Activated T-cell treated with anti-CD3 and anti-CD28 coated beads, Interleukin-2, amount 50 U/mL, for 24 hours (primary cell): Measurements from ENCODE around the gene CYP39A1.

Experiments used
- DNase-seq: peaks from one replicate; pipeline ENCODE4 v3.0.0-alpha.2; 2020
- H3K27ac Mint-ChIP-seq: 2 replicates; pipeline ENCODE4 v1.8.0; 2020; ENCODE audit warnings: mild to moderate bottlenecking, mixed read lengths
- H3K27me3 Mint-ChIP-seq: 2 replicates; pipeline ENCODE4 v1.8.0; 2020; ENCODE audit warnings: mixed read lengths
- H3K36me3 Mint-ChIP-seq: 2 replicates; pipeline ENCODE4 v1.8.0; 2020; ENCODE audit warnings: low read depth, mixed read lengths
- H3K4me1 Mint-ChIP-seq: 2 replicates; pipeline ENCODE4 v1.8.0; 2020; ENCODE audit warnings: low read depth, mixed read lengths
- H3K4me3 Mint-ChIP-seq: 2 replicates; pipeline ENCODE4 v1.8.0; 2020; ENCODE audit warnings: mild to moderate bottlenecking, moderate library complexity, mixed read lengths
- H3K9me3 Mint-ChIP-seq: 2 replicates; pipeline ENCODE4 v1.8.0; 2020; ENCODE audit warnings: mixed read lengths

CYP39A1 gene

DNA sequence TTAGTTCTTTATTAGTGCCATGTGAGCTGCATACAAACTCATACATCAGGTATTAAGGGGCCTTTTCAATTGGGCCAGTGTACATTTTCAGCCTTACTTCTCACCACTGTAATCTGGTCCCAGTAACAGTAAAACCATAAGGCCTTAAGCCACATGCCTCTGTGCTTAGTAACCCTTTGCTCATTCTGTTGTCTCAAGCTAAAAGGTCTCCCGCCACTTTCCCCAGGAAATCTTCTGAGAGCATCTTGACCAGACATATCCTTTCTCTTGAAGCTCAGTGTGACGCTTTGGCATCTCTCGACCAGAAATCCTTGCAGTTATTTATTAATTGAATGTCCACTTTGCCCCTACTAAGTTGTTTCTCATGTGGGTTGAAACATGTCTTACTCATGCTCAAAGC lies 68.0 kb downstream of the CYP39A1 start:
- DNase-seq: no peak
- no peaks in the 10 kb centered on the region for H3K4me1 Mint-ChIP-seq
- no peak overlapping the region for H3K27ac Mint-ChIP-seq
- no peak overlapping the region for H3K4me3 Mint-ChIP-seq
- no peaks in the 10 kb centered on the region for H3K9me3 Mint-ChIP-seq
- H3K36me3 Mint-ChIP-seq: no peaks in the 10 kb centered on the region
- peaks cover 31% of the 10 kb centered on the region for H3K27me3 Mint-ChIP-seq

DNA sequence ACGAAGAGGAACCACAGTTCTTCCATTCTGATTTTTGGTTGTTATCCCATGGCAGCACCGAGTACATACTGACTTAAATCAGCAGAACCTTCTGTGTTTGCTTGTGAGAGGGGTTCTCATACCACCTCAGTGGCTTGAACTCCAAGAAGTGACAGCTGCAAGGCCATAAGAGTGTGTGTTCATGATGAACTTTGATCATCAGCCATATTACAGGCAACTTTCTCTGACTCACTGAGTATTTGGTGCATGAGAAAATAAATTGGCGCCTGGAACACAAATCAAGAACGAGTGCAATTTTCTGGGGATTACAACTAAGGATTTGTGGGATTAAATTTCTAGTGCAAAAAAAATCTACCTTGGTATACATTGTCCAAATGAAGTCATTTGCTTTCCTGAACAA lies 68.9 kb downstream of the CYP39A1 start:
- Mint-ChIP-seq H3K27me3 (peaks cover 29% of the 10 kb centered on the region), H3K9me3 (no peaks in the 10 kb centered on the region), H3K4me1 (no peaks in the 10 kb centered on the region), H3K36me3 (no peaks in the 10 kb centered on the region), H3K4me3 (no peak overlapping the region), H3K27ac (no peak overlapping the region)
- DNase-seq: no peak

DNA sequence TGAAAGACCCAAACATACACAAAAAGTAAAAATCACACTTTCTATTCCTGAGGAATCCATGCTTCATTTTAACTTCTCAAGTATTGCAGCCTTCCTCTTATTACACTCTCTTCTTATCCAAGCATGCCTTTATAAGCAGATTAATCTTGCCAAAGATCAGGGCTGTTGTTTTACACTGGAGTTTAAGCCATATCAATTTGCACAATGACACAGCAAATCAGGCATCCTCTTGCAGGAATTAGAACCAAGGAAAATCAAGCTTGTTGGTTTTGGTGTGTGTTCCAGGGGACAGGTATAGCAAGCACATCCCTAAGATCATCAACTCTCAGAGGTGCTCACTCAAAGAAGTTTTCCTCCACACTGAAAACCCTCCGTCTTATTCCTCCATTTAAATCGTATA lies 69.5 kb downstream of the CYP39A1 start:
- Mint-ChIP-seq H3K27ac (no peak overlapping the region), H3K36me3 (no peaks in the 10 kb centered on the region), H3K4me3 (no peak overlapping the region), H3K9me3 (no peaks in the 10 kb centered on the region), H3K4me1 (no peaks in the 10 kb centered on the region), H3K27me3 (peaks cover 23% of the 10 kb centered on the region)
- DNase-seq: no peak

DNA sequence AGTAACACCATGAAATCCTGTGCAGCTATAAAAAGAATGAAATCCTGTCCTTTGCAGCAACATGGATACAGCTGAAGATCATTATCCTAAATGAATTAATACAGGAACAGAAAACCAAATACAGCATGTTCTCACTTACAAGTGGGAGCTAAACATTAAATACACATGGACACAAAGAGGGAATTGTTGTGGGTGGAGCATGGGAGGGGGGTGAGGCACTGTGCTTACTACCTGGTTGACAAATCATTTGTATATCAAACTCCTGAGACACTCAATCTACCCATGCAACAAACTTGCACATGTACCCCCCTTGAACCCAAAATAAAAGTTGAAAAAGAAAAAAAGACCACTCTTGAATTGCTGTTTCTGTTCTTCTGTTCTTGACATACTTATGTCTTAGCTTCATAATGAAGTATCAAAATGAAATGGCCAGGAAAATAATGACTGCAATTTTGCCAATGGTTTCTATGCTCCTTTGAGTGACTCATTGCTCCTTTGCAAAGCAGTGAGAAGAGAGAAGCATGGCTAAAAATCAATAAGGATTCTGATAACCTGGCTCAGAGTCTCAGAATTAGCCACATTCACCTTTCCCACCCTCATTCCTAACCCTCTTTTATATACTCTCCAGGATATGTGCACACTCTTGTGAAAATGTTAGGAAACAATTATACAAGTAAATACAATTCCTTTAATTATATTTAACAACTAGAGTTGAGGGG lies 71.0 kb downstream of the CYP39A1 start:
- H3K27ac Mint-ChIP-seq: no peak overlapping the region
- peaks cover 27% of the 10 kb centered on the region for H3K27me3 Mint-ChIP-seq
- H3K4me1 Mint-ChIP-seq: no peaks in the 10 kb centered on the region
- no peak overlapping the region for H3K4me3 Mint-ChIP-seq
- no peak for DNase-seq
- no peaks in the 10 kb centered on the region for H3K36me3 Mint-ChIP-seq
- no peaks in the 10 kb centered on the region for H3K9me3 Mint-ChIP-seq

DNA sequence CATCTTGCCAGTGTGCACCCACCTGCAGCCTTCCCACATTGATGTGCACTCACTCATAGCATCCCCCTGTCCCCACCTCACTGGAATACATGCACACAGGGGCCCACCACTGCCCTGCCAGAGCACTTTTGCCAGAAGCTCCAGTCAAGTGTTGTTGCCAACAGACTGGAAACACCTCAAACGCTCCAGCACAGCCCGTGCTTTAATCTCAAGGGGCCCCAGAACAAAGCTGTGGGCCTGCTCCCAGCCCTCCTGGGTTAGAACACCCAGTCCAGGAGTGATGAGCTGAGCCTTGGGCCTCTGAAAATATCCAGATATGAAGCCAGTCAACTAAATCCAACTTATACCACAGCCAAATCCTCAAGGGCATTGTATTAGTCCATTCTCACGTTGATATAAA lies 77.1 kb downstream of the CYP39A1 start:
- no peak overlapping the region for H3K27ac Mint-ChIP-seq
- peaks cover 4% of the 10 kb centered on the region for H3K4me1 Mint-ChIP-seq
- H3K4me3 Mint-ChIP-seq: no peak overlapping the region
- no peaks in the 10 kb centered on the region for H3K36me3 Mint-ChIP-seq
- DNase-seq: no peak
- peaks cover 10% of the 10 kb centered on the region for H3K9me3 Mint-ChIP-seq
- peaks cover 54% of the 10 kb centered on the region for H3K27me3 Mint-ChIP-seq

DNA sequence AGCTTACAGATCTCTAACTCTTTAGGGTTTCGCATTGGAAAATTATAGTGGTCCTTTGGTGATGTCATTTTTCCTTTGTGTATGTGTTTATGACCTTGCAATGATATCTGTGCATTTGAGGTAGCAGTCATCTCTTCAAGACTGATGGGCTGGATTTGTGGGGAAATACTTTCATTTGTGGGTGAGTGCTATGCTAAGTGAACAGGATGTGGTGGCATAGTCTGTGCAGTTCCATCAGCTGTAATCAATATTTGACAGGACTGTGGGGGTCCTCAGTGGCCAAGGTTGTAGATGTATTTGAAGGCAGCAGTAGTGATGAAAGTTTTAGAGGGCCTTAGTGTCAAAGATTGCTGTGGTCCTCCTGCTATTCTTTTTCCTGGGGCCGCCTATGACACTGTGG lies 79.5 kb downstream of the CYP39A1 start:
- H3K27me3 Mint-ChIP-seq: peaks cover 53% of the 10 kb centered on the region
- DNase-seq: no peak
- no peak overlapping the region for H3K4me3 Mint-ChIP-seq
- no peak overlapping the region for H3K27ac Mint-ChIP-seq
- peaks cover 10% of the 10 kb centered on the region for H3K9me3 Mint-ChIP-seq
- H3K36me3 Mint-ChIP-seq: no peaks in the 10 kb centered on the region
- peaks cover 4% of the 10 kb centered on the region for H3K4me1 Mint-ChIP-seq

DNA sequence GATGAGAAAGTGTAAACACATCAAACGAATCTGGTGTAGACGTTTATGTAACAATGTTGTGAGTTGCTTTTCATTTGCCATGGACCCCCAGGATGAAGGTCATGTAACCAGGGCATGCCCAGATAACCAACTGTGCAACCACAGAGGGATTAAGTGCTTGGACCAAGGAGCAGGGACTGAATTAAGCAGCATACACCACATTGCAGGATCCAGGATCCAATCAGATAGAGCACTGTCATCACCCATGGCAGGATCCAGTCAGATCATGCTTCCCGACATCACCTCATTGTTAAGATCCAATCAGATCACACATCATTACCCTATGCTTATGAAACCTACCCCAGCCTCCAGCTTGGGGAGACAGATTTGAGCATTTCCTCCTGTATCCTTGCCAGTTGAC lies 87.1 kb downstream of the CYP39A1 start:
- no peak for DNase-seq
- Mint-ChIP-seq H3K9me3 (peaks cover 5% of the 10 kb centered on the region), H3K27ac (no peak overlapping the region), H3K4me3 (no peak overlapping the region), H3K4me1 (no peaks in the 10 kb centered on the region), H3K36me3 (no peaks in the 10 kb centered on the region), H3K27me3 (peaks cover 14% of the 10 kb centered on the region)

DNA sequence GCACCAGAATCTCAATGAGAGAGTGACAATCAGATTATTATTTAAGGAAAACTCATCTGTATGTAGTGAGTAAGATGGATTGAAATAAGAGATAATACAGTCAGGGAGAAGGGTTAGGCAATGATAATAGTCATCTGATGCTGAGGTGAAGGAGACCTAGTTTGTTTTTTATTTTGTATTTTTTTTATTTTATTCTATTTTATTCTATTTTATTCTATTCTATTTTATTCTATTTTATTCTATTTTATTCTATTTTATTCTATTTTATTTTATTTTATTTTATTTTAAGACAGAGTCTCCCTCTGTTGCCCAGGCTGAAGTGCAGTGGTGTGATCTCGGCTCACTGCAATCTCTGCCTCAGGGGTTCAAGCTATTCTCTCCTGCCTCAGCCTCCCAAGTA lies 88.7 kb downstream of the CYP39A1 start:
- no peak for DNase-seq
- Mint-ChIP-seq H3K27me3 (peaks cover 19% of the 10 kb centered on the region), H3K4me1 (no peaks in the 10 kb centered on the region), H3K27ac (no peak overlapping the region), H3K4me3 (no peak overlapping the region), H3K9me3 (peaks cover 5% of the 10 kb centered on the region), H3K36me3 (no peaks in the 10 kb centered on the region)

DNA sequence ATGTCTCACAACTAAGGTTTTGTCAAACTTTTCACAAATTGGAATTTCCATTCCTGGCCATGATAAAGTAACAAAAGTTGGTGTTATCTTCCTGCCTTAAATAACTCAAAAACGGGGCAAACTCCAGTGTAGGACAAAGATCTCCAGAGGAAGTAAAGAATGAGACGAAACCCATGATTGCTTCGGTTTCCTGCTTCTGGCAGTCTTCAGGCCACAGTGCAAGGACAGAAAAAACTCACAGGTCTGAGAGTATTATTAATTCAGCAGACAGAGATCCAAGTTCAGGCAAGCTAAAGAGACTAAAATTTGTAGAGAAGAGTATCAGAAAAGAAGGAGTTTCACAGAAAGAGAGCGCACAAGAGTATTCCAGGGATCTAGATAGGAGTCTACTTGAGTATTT lies 96.6 kb downstream of the CYP39A1 start:
- H3K9me3 Mint-ChIP-seq: no peaks in the 10 kb centered on the region
- no peak for DNase-seq
- H3K36me3 Mint-ChIP-seq: no peaks in the 10 kb centered on the region
- no peak overlapping the region for H3K27ac Mint-ChIP-seq
- peaks cover 44% of the 10 kb centered on the region for H3K27me3 Mint-ChIP-seq
- H3K4me3 Mint-ChIP-seq: no peak overlapping the region
- no peaks in the 10 kb centered on the region for H3K4me1 Mint-ChIP-seq

DNA sequence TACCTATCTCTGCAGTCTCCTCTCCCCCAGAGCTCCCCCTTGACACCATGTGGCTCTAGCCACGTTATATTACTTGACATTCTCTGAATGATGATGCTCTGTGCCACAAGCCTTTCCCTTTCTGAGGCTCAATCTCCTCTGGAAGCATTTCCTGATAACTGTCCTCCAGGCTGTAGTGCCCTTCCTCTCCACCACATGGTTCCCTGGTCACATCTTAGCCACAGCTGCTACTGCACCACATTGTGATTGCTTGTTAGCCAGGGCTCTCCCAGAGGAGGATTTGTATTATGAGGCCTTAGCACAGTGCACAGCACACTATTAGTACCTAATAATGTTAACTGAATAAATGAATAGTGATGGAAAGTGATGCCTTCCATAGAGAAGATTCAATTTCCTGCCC lies 97.5 kb downstream of the CYP39A1 start:
- no peak overlapping the region for H3K4me3 Mint-ChIP-seq
- peaks cover 48% of the 10 kb centered on the region for H3K27me3 Mint-ChIP-seq
- no peaks in the 10 kb centered on the region for H3K36me3 Mint-ChIP-seq
- no peak for DNase-seq
- no peak overlapping the region for H3K27ac Mint-ChIP-seq
- no peaks in the 10 kb centered on the region for H3K4me1 Mint-ChIP-seq
- H3K9me3 Mint-ChIP-seq: no peaks in the 10 kb centered on the region

DNA sequence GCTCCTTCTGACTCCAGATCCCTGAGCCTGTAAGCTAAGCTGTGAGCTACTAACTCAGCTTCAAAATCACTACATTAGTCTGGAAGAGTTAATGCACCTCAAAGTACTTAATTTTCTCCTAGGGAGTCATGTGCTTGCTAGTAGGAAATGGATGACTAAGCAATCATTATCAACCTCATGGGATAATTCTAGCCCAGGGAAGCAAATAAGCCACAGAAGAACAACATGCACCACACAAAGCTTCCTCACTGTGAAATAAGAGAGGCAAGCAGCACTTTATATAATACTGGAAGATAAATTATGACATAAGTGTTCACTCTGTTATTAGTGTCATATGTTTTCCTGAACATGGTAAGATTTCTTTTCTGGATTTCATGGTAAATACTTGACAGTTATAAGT lies 103.5 kb downstream of the CYP39A1 start:
- H3K27ac Mint-ChIP-seq: no peak overlapping the region
- H3K27me3 Mint-ChIP-seq: peaks cover 17% of the 10 kb centered on the region
- H3K9me3 Mint-ChIP-seq: peaks cover 3% of the 10 kb centered on the region
- no peaks in the 10 kb centered on the region for H3K36me3 Mint-ChIP-seq
- H3K4me3 Mint-ChIP-seq: no peak overlapping the region
- H3K4me1 Mint-ChIP-seq: no peaks in the 10 kb centered on the region
- DNase-seq: no peak

DNA sequence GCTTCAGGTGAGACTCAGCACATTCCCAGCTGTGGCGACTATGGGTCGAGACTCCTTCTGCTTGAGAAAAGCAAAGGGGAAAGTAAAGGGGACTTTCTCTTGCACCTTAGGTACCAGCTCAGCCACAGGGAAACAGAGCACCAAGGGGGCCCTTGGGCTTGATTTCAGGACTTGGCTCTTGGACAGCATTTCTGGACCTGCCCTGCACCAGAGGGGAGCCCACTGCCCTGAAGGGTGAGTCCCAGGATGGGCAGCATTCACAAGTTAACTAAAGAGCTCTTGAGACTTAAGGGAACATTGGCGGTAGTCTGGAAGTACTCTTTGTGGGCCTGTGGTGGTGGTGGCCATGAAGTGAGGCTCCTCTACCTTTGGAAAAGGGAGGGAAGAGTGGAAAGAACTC lies 111.1 kb downstream of the CYP39A1 start:
- H3K4me1 Mint-ChIP-seq: no peaks in the 10 kb centered on the region
- peaks cover 44% of the 10 kb centered on the region for H3K27me3 Mint-ChIP-seq
- H3K36me3 Mint-ChIP-seq: no peaks in the 10 kb centered on the region
- no peak overlapping the region for H3K4me3 Mint-ChIP-seq
- peaks cover 15% of the 10 kb centered on the region for H3K9me3 Mint-ChIP-seq
- no peak for DNase-seq
- no peak overlapping the region for H3K27ac Mint-ChIP-seq

DNA sequence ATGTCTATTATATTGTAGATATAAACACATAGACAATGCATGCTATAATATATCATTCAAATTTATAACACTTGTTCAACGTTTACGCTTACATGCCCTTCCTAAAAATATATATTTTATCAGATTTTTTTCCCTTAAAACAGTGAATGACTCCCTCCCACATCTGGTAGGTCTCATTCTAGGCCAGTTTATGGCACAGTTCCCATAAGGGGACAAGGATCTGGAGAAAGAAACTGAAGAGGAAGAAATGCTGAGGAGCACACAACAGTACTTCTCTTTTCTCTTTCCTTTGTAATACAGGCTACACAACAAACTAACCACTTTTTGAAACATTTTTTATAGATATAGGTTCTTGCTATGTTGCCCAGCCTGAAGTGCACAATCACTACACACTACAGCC lies 112.8 kb downstream of the CYP39A1 start:
- peaks cover 15% of the 10 kb centered on the region for H3K9me3 Mint-ChIP-seq
- no peak for DNase-seq
- no peaks in the 10 kb centered on the region for H3K4me1 Mint-ChIP-seq
- H3K27ac Mint-ChIP-seq: no peak overlapping the region
- peaks cover 44% of the 10 kb centered on the region for H3K27me3 Mint-ChIP-seq
- H3K36me3 Mint-ChIP-seq: no peaks in the 10 kb centered on the region
- H3K4me3 Mint-ChIP-seq: no peak overlapping the region

DNA sequence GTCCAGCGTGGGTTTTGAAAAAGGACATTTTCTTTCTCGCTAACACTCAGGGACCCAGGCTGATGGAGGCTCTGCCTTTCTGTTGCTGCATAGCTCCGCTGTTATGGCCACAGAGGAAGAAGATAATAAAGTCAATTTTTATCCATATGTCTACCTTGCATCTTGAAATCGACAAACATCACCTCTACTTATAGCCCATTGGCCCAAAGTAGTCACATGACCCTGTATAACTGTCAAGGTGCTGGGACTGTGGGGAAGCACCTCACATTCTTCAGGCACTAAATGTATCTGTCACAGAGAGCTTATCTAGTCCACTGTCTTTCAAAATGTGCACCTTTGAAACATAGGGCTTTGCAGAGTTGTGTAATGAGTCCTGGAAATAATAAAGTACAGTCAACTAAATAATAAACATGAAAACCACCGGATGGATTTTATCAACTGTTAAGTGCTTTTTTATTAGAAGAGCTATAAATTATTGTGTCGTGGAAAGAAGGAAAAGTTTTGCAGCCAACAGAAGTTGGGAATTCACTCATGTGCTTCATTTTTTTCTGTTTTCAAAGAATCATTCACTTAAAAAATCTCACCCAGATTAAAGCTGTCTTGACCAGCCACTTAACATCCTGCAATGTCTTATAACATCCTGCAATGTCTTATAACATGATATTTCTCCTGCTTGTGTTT lies 113.7 kb downstream of the CYP39A1 start:
- H3K27me3 Mint-ChIP-seq: peaks cover 44% of the 10 kb centered on the region
- H3K36me3 Mint-ChIP-seq: no peaks in the 10 kb centered on the region
- H3K27ac Mint-ChIP-seq: no peak overlapping the region
- H3K4me3 Mint-ChIP-seq: no peak overlapping the region
- H3K4me1 Mint-ChIP-seq: no peaks in the 10 kb centered on the region
- DNase-seq: no peak
- H3K9me3 Mint-ChIP-seq: peaks cover 10% of the 10 kb centered on the region

DNA sequence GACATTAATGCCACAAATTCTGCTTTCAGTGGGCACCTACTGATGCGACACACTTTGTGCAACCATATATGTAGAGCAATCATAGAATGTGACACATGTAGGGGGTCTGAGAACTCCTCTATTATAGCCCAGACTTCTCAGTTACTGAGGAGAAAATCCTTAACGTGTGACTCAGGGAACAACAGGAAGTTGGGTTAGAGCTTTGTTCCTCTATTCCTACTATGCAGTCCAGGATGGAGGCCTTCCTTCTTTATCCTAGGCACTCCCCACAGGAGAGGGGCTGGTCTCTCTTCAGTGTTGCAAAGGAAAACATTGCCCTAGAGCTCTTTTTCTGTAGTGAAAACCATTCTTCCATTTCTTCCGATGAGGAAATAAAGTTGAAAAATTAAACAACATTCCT lies 121.7 kb downstream of the CYP39A1 start:
- Mint-ChIP-seq H3K9me3 (no peaks in the 10 kb centered on the region), H3K4me3 (no peak overlapping the region), H3K4me1 (no peaks in the 10 kb centered on the region), H3K27me3 (peaks cover 41% of the 10 kb centered on the region), H3K36me3 (no peaks in the 10 kb centered on the region), H3K27ac (no peak overlapping the region)
- DNase-seq: no peak
